ENCODE measurements around the gene TMEFF2.
"Not testable (repeated sequence)": the region's sequence is repeated elsewhere in the genome, so short reads cannot be mapped to it uniquely, and the experiment has no call there.

TMEFF2 gene

GRCh38 chr2:192184349-192184748 is 10.4 kb downstream of the TMEFF2 start:
- no peak for DNase-seq (ENCODE audit: low read depth, low spot score)

GRCh38 chr2:192183296-192183695 is 11.4 kb downstream of the TMEFF2 start:
- DNase-seq (ENCODE audit: low read depth, low spot score), result no peak

GRCh38 chr2:192166946-192167345 is 27.8 kb downstream of the TMEFF2 start:
- no peak for DNase-seq (ENCODE audit: low read depth, low spot score)

DNA sequence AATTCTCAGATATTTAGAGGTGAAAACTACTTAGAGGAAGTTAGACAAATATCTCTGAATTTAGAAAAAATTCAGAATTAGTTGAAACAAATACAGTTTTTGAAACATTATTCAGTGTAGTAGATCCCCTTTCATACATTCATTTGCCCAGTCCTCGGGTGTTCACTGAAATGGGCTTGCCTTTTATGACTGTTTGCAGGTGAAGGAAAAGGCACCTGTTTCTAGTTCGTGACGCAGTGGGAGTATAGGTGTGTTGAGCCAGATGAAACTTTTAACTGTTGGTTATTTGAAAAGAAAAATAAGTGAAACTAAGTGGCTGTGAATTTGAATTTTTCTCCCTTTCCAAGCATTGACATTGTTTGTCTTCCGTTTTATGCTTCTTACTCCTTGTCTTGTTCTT is 28.9 kb downstream of the TMEFF2 start:
- DNase-seq (ENCODE audit: low read depth, low spot score), result no peak

GRCh38 chr2:192162392-192163042 is 32.2 kb downstream of the TMEFF2 start:
- no peak for DNase-seq (ENCODE audit: low read depth, low spot score)

DNA sequence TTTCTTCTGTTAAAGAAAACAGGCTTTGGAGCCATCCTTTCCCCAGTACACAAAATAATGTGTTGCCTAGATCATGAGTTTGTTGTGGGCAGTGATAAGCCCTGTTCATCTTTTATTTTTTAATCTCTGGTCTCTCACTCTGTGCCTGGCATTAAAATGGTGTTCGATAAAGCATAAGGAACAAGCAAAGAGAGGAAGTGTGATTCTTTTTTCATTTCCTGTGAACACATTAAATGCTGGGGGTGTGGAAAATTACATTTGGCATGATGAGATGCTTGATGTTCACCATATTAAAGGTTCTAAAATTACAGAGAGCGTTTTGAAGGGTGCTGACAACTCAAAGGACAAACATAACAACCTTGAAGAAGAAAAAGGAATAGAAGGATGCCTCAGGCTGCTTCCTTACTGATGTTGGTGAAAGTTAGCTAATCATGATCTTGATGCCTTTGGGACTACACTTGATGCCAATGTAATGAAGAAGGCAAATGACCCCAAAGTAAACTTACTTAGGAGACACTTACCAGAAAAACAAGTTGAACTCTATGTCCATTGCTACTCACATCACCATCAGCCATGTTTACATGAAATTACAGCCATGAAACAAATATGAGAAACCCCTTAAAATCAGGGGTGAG is 33.0 kb downstream of the TMEFF2 start:
- no peak for DNase-seq (ENCODE audit: low read depth, low spot score)

DNA sequence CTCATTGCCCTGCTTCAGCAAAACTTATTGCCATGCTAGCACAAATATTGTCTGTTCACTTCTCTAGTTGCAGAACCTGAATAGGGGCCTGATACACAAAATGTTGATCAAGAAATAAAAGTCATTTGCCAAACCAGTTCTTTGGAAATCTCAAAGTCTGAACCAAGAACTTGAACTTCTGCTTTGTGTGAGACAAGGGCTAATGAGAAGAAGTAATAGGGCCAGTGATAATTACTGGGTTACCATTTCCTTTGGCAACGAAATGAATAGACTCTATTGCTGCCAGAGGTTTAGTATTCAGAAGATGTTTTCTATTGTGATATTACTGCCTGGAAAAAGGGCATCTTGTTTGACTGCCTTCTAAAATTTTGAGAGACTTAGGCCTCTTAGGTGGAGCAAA is 35.0 kb downstream of the TMEFF2 start:
- no peak for DNase-seq (ENCODE audit: low read depth, low spot score)

DNA sequence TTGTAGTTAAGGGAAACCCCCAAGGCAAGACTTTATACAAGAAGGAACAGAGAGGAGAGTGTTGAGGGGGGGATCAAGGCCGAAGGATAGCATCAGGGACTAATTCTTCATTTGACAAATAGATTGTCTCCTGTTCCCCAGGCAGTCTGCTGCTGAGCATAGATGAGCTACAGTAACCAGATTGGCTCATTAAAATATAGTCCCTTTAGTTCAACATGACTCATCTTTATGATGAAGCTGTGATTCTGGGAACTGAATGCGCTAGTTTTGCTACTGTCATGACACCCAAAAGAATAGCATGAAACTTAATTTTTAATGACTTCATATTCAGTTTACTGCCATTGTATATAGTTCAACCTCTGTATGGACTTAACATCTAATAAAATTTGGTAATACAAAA is 35.5 kb downstream of the TMEFF2 start:
- no peak for DNase-seq (ENCODE audit: low read depth, low spot score)

DNA sequence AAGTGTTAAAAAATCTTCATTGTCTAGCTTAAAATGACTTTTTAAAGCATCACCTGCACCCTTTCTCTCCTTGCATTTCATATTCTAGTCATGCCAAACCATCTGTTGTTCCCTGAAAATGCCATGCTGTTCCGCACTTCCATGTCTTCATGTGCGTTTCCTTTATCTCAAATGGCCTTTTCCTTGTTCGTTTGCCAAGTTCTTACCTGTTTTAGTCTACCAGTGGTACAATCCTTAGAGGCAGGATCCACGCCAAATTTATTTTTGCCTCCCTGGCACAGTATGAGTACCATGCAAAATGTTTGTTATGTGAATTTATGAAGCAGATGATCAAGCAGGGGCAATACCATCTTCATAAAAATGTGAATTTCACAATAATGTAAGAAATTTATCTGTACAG is 37.0 kb downstream of the TMEFF2 start:
- DNase-seq (ENCODE audit: low read depth, low spot score), result no peak

DNA sequence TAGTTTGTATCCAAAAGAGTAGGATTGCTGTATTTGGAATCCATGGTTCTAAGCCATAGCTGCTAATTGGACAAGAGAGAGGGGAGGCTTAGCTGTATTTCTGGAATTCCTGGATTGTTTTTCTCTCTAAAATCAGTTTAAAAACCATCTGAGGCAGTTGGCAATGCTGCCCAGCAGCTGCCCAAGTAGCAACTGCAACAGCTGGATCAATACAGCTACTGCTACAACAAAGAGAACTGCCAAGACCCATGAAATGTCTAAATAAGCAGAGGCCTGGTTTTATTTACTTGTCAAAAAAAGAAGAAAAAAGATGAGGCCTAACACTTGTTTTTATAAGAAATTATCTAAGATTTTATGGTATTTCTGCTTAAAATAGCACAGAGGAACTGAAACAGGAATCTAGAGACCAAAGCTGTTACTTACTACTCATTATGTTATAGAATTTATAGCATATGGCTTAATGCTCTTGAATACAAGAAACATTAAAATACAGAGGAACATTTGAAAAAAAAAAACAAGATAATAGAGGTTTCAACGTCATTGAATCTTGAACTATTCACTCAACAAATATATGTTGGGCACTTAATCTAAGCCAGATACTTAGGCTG is 39.1 kb downstream of the TMEFF2 start:
- no peak for DNase-seq (ENCODE audit: low read depth, low spot score)

GRCh38 chr2:192153561-192153960 is 41.2 kb downstream of the TMEFF2 start:
- no peak for DNase-seq (ENCODE audit: low read depth, low spot score)

GRCh38 chr2:192151853-192152252 is 42.9 kb downstream of the TMEFF2 start:
- DNase-seq (ENCODE audit: low read depth, low spot score), result no peak

- DNase-seq (ENCODE audit: low read depth, low spot score), result no peak
Observed at GRCh38 chr2:192150166-192150565, 44.6 kb downstream of the TMEFF2 start.

DNA sequence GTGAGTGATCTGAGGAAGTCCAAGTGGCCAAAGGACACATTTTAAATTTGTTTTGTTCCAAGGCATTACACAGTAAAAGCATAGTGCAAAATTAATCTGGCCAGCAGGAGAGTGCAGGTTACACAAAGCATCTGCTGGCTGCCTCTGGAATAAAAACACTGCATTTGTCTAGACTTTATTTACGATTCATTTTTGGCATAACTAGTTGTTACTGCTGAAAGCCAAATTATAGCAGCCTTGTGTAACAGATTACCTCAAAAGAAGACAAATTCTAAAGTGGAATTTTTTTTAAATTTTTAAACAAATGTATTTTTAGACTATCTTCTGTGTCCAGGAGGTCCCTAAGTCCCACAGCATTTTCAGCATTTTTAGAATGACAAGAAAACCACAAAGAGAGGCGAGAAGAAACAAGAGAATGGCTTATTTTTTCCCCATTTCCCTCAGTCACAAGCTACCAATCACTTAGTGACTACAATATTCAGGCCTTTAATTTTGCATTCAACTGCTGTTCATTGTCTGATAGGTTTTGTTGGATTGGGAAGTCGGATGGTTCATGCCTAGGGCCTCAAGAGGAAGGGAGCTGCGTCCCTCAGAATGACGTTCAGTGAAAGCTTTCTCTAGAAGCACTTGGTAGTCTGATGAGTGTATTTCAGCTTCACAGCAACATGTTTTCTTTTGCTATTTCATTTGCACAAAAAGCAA is 46.0 kb downstream of the TMEFF2 start:
- DNase-seq (ENCODE audit: low read depth, low spot score), result no peak

DNA sequence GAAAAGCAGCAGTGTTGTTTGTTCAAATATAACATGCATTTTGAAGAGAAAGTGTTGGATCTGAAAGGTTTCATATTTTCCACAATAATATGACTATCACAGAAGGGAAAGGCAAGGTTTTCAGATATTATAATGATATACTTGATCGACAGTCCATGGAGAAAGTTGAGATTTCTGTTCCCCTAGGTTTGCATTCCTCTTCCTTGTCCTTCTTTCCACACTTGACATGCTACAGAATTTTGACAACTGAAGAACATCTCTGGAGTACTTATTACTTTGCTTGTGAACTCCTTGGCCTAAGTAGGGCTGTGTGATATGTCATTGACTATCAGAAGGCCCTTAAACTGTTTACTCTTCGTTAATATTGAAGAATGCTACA is 46.5 kb downstream of the TMEFF2 start:
- DNase-seq (ENCODE audit: low read depth, low spot score), result no peak

DNA sequence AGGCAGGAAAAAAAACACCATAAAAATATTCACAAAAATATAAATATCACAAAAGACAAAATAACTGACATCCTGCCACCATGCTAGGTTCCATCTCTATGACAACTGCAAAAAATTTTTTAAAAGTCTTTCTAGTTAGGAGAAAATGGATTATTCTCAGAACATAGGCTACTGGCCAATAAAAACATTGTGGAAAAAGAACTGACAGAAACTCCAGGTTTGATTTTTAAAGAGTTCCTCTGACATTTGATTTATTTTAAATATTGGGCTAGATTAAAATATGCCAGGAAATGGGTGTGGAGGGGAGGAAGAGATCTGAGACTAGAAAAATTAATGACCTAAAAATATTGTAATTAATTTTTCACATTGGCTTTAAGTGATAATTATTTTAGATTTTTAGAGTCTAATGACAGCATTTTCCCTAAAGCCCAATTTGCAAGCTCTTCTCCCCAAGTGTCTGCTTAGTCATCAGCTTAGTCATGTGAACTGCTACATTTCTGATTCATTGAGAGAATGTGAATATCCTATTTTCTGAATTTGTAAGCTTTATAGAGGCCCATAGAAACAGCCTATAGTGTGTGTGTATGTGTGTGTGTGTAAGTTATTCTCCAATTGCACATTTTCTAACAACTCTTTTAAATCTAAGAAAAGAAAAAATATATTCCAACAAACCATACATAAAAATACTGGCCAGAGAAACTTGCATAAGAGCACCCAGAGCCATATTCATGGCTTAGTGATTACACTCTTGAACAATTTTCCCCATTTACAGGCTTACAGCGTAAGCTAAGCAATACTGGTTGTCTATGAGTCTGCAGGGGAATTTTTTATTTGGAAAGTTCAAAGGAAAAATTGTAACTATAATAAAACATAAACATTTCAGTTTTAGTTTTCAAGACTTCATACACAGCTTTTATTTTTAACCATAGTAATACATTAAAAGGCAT is 48.4 kb downstream of the TMEFF2 start:
- DNase-seq (ENCODE audit: low read depth, low spot score), result no peak

- no peak for DNase-seq (ENCODE audit: low read depth, low spot score)
Observed at GRCh38 chr2:192145496-192145895, 49.2 kb downstream of the TMEFF2 start.

DNA sequence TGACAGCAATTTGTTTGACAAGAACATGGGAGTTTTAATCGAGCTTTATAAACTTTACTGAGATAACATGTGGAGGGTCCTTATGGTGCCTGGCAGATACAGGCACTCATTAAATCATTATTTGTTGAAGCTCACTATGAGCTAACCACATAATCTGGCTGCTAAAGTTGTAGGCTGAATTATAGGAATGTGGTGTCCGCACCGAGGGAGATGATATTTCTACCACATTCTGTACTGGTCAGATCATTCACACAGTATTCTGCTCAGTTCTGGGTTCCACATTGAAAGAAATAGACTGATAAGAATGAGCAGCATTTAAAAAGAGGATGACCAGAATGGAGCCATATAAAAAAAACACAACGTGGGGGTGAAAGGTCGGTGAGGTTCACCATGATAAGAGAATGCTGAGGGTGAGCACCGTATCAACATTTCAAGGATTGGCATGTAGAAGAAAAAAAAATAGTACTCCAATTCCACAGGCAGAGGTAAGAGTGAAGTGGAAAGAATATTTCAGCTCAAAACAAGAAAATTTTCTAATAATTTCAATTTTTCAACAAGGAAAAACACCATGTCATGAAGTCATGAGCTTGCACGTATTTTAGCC is 54.4 kb downstream of the TMEFF2 start:
- DNase-seq (ENCODE audit: low read depth, low spot score), result no peak

- DNase-seq (ENCODE audit: low read depth, low spot score), result no peak
Observed at GRCh38 chr2:192139813-192140212, 54.9 kb downstream of the TMEFF2 start.

DNA sequence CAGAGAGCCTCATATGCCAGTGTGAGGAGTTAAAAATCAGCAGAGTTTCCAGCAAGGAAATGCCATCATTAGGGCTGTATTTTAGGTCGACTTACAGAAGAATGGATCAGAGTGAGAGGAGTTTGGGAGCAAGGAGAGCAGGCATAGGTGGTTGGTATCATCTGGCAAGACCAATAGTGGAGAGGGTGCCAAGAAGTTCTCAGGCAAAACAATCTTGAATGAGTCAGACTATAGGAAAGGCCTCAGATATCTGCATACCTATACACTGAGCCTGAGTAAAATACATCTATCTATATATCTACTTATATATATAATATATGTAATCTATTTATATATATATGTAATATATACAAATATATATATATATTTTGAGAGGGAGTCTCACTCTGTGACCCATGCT is 57.3 kb downstream of the TMEFF2 start:
- no peak for DNase-seq (ENCODE audit: low read depth, low spot score)

DNA sequence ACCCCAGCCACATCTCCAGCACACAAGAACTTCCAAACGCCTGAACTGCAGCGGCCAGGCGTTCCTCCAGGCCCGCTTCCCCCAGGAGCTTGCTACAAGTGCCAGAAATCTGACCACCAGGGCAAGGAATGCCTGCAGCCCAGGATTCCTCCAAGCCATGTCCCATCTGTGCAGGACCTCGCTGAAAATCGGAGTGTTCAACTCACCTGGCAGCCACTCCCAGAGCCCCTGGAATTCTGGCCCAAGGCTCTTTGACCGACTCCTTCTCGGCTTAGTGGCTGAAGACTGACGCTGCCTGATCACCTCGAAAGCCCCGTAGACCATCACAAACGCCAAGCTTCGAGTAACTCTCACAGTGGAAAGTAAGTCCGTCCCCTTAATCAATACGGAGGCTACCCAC is 62.1 kb downstream of the TMEFF2 start:
- not testable (repeated sequence) for DNase-seq (ENCODE audit: low read depth, low spot score)
